ENCODE data around the gene NMD3. TPM values are rescaled to one million over a fixed set of nuclear protein-coding genes. Genes with fewer than 3 reads are reported as not detected.

The NMD3 gene
- total and polyA plus RNA-seq, 2 experiments from 2014 or later: 27.8 to 52.5 TPM

- Histone ChIP-seq H3K4me3 (no peak overlapping the region), H2AFZ (no peak overlapping the region), H3K9me3 (ENCODE audit: low read depth) (no peaks in the 10 kb centered on the region), H3K4me2 (no peak overlapping the region), H3K9me2 (replicated peaks; ENCODE audit: insufficient read depth) (no peaks in the 10 kb centered on the region), H4K20me1 (ENCODE audit: insufficient read depth, poor library complexity, severe bottlenecking) (no peaks in the 10 kb centered on the region), H3K4me1 (ENCODE audit: insufficient read depth) (no peaks in the 10 kb centered on the region), H3K27me3 (no peaks in the 10 kb centered on the region), H3K27ac (no peak overlapping the region), H3K79me2 (peaks cover 4% of the 10 kb centered on the region), H3K36me3 (replicated peaks; ENCODE audit: insufficient read depth, low read depth) (no peaks in the 10 kb centered on the region)
- no peak for TF ChIP-seq EZH2 (IDR thresholded peaks at IDR 0.05; ENCODE audit: borderline replicate concordance)
- no peak for TF ChIP-seq CTCF (IDR thresholded peaks at IDR 0.05; ENCODE audit: poor library complexity)
- TF ChIP-seq EZH2phosphoT487 (IDR thresholded peaks at IDR 0.05; ENCODE audit: low read depth, severe bottlenecking, unreplicated experiment): no peak
- no peak for DNase-seq (ENCODE audit: low spot score)
- WGBS (ENCODE audit: low lambda C conversion rate, missing lambda C conversion rate): 73% methylated on average over 2 of the region's 2 CpGs
Observed at GRCh38 chr3:161239700-161240099, 18.6 kb downstream of the NMD3 start.

- no peak overlapping the region for H2AFZ ChIP-seq
- no peaks in the 10 kb centered on the region for H3K79me2 ChIP-seq
- TF ChIP-seq EZH2 (IDR thresholded peaks at IDR 0.05; ENCODE audit: borderline replicate concordance): no peak
- TF ChIP-seq EZH2phosphoT487 (IDR thresholded peaks at IDR 0.05; ENCODE audit: low read depth, severe bottlenecking, unreplicated experiment): no peak
- no peak for TF ChIP-seq CTCF (IDR thresholded peaks at IDR 0.05; ENCODE audit: poor library complexity)
- H3K9me3 ChIP-seq (ENCODE audit: low read depth): no peaks in the 10 kb centered on the region
- no peak overlapping the region for H3K27ac ChIP-seq
- no peak overlapping the region for H3K4me2 ChIP-seq
- H4K20me1 ChIP-seq (ENCODE audit: insufficient read depth, poor library complexity, severe bottlenecking): no peaks in the 10 kb centered on the region
- 89% methylated on average over 2 of the region's 2 CpGs for WGBS (ENCODE audit: low lambda C conversion rate, missing lambda C conversion rate)
- DNase-seq (ENCODE audit: low spot score): no peak
- H3K9me2 ChIP-seq (replicated peaks; ENCODE audit: insufficient read depth): no peaks in the 10 kb centered on the region
- no peaks in the 10 kb centered on the region for H3K36me3 ChIP-seq (replicated peaks; ENCODE audit: insufficient read depth, low read depth)
- H3K27me3 ChIP-seq: no peaks in the 10 kb centered on the region
- no peak overlapping the region for H3K4me3 ChIP-seq
- no peaks in the 10 kb centered on the region for H3K4me1 ChIP-seq (ENCODE audit: insufficient read depth)
Observed at GRCh38 chr3:161244538-161244937, 23.4 kb downstream of the NMD3 start.

- Histone ChIP-seq H3K9me3 (ENCODE audit: low read depth) (no peaks in the 10 kb centered on the region), H3K9me2 (replicated peaks; ENCODE audit: insufficient read depth) (no peaks in the 10 kb centered on the region), H3K4me2 (no peak overlapping the region), H2AFZ (no peak overlapping the region), H3K4me1 (ENCODE audit: insufficient read depth) (no peaks in the 10 kb centered on the region), H3K27me3 (no peaks in the 10 kb centered on the region), H3K4me3 (no peak overlapping the region), H3K27ac (no peak overlapping the region), H3K79me2 (no peaks in the 10 kb centered on the region), H4K20me1 (ENCODE audit: insufficient read depth, poor library complexity, severe bottlenecking) (no peaks in the 10 kb centered on the region), H3K36me3 (replicated peaks; ENCODE audit: insufficient read depth, low read depth) (no peaks in the 10 kb centered on the region)
- no peak for DNase-seq (ENCODE audit: low spot score)
- no peak for TF ChIP-seq CTCF (IDR thresholded peaks at IDR 0.05; ENCODE audit: poor library complexity)
Observed at GRCh38 chr3:161247049-161247448, 25.9 kb downstream of the NMD3 start.

- H3K4me3 ChIP-seq: no peak overlapping the region
- no peak overlapping the region for H2AFZ ChIP-seq
- H3K9me3 ChIP-seq (ENCODE audit: low read depth): no peaks in the 10 kb centered on the region
- H3K36me3 ChIP-seq (replicated peaks; ENCODE audit: insufficient read depth, low read depth): no peaks in the 10 kb centered on the region
- no peak overlapping the region for H3K4me2 ChIP-seq
- no peaks in the 10 kb centered on the region for H4K20me1 ChIP-seq (ENCODE audit: insufficient read depth, poor library complexity, severe bottlenecking)
- no peaks in the 10 kb centered on the region for H3K4me1 ChIP-seq (ENCODE audit: insufficient read depth)
- H3K79me2 ChIP-seq: no peaks in the 10 kb centered on the region
- H3K27ac ChIP-seq: no peak overlapping the region
- DNase-seq (ENCODE audit: low spot score): no peak
- no peaks in the 10 kb centered on the region for H3K27me3 ChIP-seq
- TF ChIP-seq EZH2phosphoT487 (IDR thresholded peaks at IDR 0.05; ENCODE audit: low read depth, severe bottlenecking, unreplicated experiment) (no peak), EZH2 (IDR thresholded peaks at IDR 0.05; ENCODE audit: borderline replicate concordance) (no peak), CTCF (IDR thresholded peaks at IDR 0.05; ENCODE audit: poor library complexity) (no peak)
- 90% methylated on average over 1 of the region's 1 CpG for WGBS (ENCODE audit: low lambda C conversion rate, missing lambda C conversion rate)
- no peaks in the 10 kb centered on the region for H3K9me2 ChIP-seq (replicated peaks; ENCODE audit: insufficient read depth)
Observed at GRCh38 chr3:161250116-161250515, 29.0 kb downstream of the NMD3 start.

Data from hepatocyte (in vitro differentiated cells).